Glomerular endothelial cell (primary cell): Measurements from ENCODE around the gene LRRC71. TPM values are rescaled to one million over a fixed set of nuclear protein-coding genes. Genes with fewer than 3 reads are reported as not detected.

Experiments
- DNase-seq: peaks from one replicate; pipeline ENCODE4 v3.0.0-alpha.2; 2011; ENCODE audit warnings: low read depth, low spot score; ENCODE audit errors: extremely low read depth
- total RNA-seq: library from RNA; depleted of rRNA; stranded (reverse); fragments of >200 nt; gene quantifications from 2 replicates; pipeline ENCODE4 v1.2.3, GENCODE V29; 2015

The LRRC71 gene
- total RNA-seq, 1 donor from 2014 or later: 0.12 TPM

DNA sequence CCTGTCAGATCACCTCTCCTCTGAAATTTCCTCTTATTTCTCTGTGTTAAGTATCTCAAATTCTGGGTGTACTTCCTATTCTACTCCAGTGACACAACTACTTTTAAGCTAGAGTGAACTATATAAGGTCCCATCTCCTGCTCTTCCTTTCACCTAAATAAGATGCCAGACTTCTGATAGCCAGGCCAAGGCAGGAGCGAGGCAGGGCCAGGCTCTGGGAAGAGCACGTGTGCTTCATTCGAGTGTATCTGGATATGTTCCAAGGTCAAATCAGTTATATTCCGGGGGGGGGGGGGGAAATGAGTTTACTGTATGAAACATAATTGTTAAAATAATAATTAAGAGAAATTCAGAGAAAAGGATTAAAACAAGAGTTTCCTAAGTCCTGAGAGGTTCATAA, 60.1 kb downstream of the LRRC71 start:
- no peak for DNase-seq

Other genes with a start within 250 kb of the LRRC71 start
- 250 and 276 TPM in 2 replicates for gene NES, start 243.2 kb upstream of the LRRC71 start, total RNA-seq
- gene CRABP2, start 215.0 kb upstream of the LRRC71 start, total RNA-seq: 0.35 and 0.63 TPM in 2 replicates
- gene METTL25B, start 192.2 kb upstream of the LRRC71 start, total RNA-seq: 8.8 and 9.5 TPM in 2 replicates
- gene ISG20L2, start 191.9 kb upstream of the LRRC71 start, total RNA-seq: 18.6 and 19.5 TPM in 2 replicates
- gene MRPL24, start 179.5 kb upstream of the LRRC71 start, total RNA-seq: 48.3 and 79.0 TPM in 2 replicates
- 169 and 184 TPM in 2 replicates for gene HDGF, start 169.0 kb upstream of the LRRC71 start, total RNA-seq
- 51.5 and 55.0 TPM in 2 replicates for gene PRCC, start 153.1 kb upstream of the LRRC71 start, total RNA-seq
- gene SH2D2A, start 103.8 kb upstream of the LRRC71 start, total RNA-seq: 0.44 and 0.82 TPM in 2 replicates
- not detected in 2 replicates for gene INSRR, start 61.5 kb upstream of the LRRC71 start, total RNA-seq
- gene NTRK1, start 59.8 kb upstream of the LRRC71 start, total RNA-seq: 0.41 TPM in 1 of 2 replicates, not detected in the other
- 62.6 and 80.5 TPM in 2 replicates for gene PEAR1, start 26.9 kb upstream of the LRRC71 start, total RNA-seq
- gene ARHGEF11, start 125.1 kb downstream of the LRRC71 start, total RNA-seq: 16.3 and 28.2 TPM in 2 replicates
- not detected in 2 replicates for gene ETV3L, start 179.2 kb downstream of the LRRC71 start, total RNA-seq
- gene ETV3, start 217.8 kb downstream of the LRRC71 start, total RNA-seq: 14.9 and 19.5 TPM in 2 replicates